Tibial nerve (tissue), 4 donors: Measurements from ENCODE around the gene C19orf12. TPM values are rescaled to one million over a fixed set of nuclear protein-coding genes. Genes with fewer than 3 reads are reported as not detected.

Experiments used
- DNase-seq, 2 donors: peaks; one replicate each; pipeline ENCODE4 v3.0.0-alpha.2; 2019; ENCODE audit warnings: low spot score in 2 of 2
- H3K27ac ChIP-seq, 4 donors: fragments of 200-600 bp; sonication (generic) in 3 of 4; one replicate each; pipeline ENCODE4 v1.5.1; 2017 to 2019; ENCODE audit warnings: mild to moderate bottlenecking in 1 of 4
- H3K27me3 ChIP-seq, 2 donors: fragments of 200-600 bp; sonication (generic) in 1 of 2; one replicate each; pipeline versions ENCODE4 v1.5.1 to v1.6.0; 2017 to 2019
- H3K36me3 ChIP-seq, 3 donors: fragments of 200-600 bp; sonication (generic); one replicate each; pipeline ENCODE4 v1.5.1; 2018 to 2019
- H3K4me1 ChIP-seq, 4 donors: fragments of 200-600 bp; sonication (generic) in 3 of 4; one replicate each; pipeline ENCODE4 v1.5.1; 2017 to 2019
- H3K4me3 ChIP-seq, 4 donors: fragments of 200-600 bp; sonication (generic) in 3 of 4; one replicate each; pipeline ENCODE4 v1.5.1; 2017 to 2019; ENCODE audit warnings: mild to moderate bottlenecking in 1 of 4, moderate library complexity in 1 of 4
- H3K9me3 ChIP-seq, 4 donors: fragments of 200-600 bp; sonication (generic) in 3 of 4; one replicate each; pipeline ENCODE4 v1.5.1; 2017 to 2019
- CTCF ChIP-seq, 5 experiments: fragments of 200-600 bp in 3 of 5; fragments of 450-650 bp in 2 of 5; sonication (generic) in 3 of 5; IDR thresholded peaks; one replicate each; pipeline ENCODE4 v1.5.1; 2016 to 2019; ENCODE audit warnings: antibody characterized with exemption in 5 of 5, mild to moderate bottlenecking in 3 of 5, moderate library complexity in 2 of 5
- EP300 ChIP-seq, 2 donors: sonication (generic); formaldehyde crosslinking; IDR thresholded peaks; one replicate each; pipeline ENCODE4 v1.6.1; 2017; ENCODE audit warnings: antibody characterized with exemption in 2 of 2, mild to moderate bottlenecking in 1 of 2
- POLR2A ChIP-seq, 2 donors: fragments of 450-650 bp; IDR thresholded peaks; one replicate each; pipeline ENCODE4 v1.6.1; 2017; ENCODE audit warnings: antibody characterized with exemption in 2 of 2, mild to moderate bottlenecking in 2 of 2, moderate library complexity in 2 of 2
- WGBS, 2 donors: methylation state at CpG; one replicate each; pipeline ENCODE4 v1.1.5; 2018; 5-methylcytosine and 5-hydroxymethylcytosine counted together
- total RNA-seq, 4 donors: library from RNA; depleted of rRNA; stranded (reverse); fragments of >200 nt; gene quantifications; one replicate each; pipeline ENCODE4 v1.1.0, GENCODE V29; 2016

C19orf12 gene
- total RNA-seq, 4 donors from 2014 or later, result 52.5 to 71.6 (median 56.7) TPM

GRCh38 chr19:29724102-29724641 lies 9.1 kb upstream of the C19orf12 start:
- peaks cover 0 to 23% (median 12%) of the 10 kb centered on the region in 4 donors for H3K4me1 ChIP-seq
- H3K27ac ChIP-seq, result peak overlapping the region in 2 of 4 donors; percentile 54 to 66
- no peaks in the 10 kb centered on the region for H3K9me3 ChIP-seq
- no peak for TF ChIP-seq POLR2A (IDR thresholded peaks at IDR 0.05)
- TF ChIP-seq CTCF (IDR thresholded peaks at IDR 0.05), result peak in 1 of 5 experiments; percentile 2
- H3K36me3 ChIP-seq, result no peaks in the 10 kb centered on the region
- peak overlapping the region in 3 of 4 donors; percentile 22 to 43 (median 42) for H3K4me3 ChIP-seq
- peaks cover 0 to 38% of the 10 kb centered on the region in 2 donors for H3K27me3 ChIP-seq
- WGBS, 2 donors, result 2 to 3% methylated on average over 24 to 39 of the region's 39 CpGs
- no peak for DNase-seq

GRCh38 chr19:29717051-29717450 lies 2.0 kb upstream of the C19orf12 start:
- no peaks in the 10 kb centered on the region for H3K36me3 ChIP-seq
- no peak for TF ChIP-seq POLR2A (IDR thresholded peaks at IDR 0.05)
- TF ChIP-seq CTCF (IDR thresholded peaks at IDR 0.05), result no peak
- TF ChIP-seq EP300 (IDR thresholded peaks at IDR 0.05), result no peak

GRCh38 chr19:29715701-29716581 lies 880 bp upstream of the C19orf12 start:
- Histone ChIP-seq H3K27ac (peak overlapping the region; percentile 94 to 99 (median 96)), H3K36me3 (no peaks in the 10 kb centered on the region), H3K9me3 (no peaks in the 10 kb centered on the region), H3K4me1 (peaks cover 0 to 47% (median 25%) of the 10 kb centered on the region in 4 donors), H3K4me3 (peak overlapping the region; percentile 88 to 99 (median 99)), H3K27me3 (no peaks in the 10 kb centered on the region)
- DNase-seq, result no peak
- no peak for TF ChIP-seq EP300 (IDR thresholded peaks at IDR 0.05)
- TF ChIP-seq POLR2A (IDR thresholded peaks at IDR 0.05), result no peak
- WGBS, 2 donors, result 19 to 26% methylated on average over 13 of the region's 13 CpGs

More at GRCh38 chr19:29717051-29717450, 2.0 kb upstream of the C19orf12 start:
- 79 to 81% methylated on average over 16 of the region's 16 CpGs for WGBS, 2 donors
- Histone ChIP-seq H3K4me3 (no peak overlapping the region), H3K4me1 (peaks cover 0 to 48% (median 23%) of the 10 kb centered on the region in 4 donors), H3K27me3 (no peaks in the 10 kb centered on the region), H3K27ac (peak overlapping the region in 3 of 4 donors; percentile 95 to 99 (median 97)), H3K9me3 (no peaks in the 10 kb centered on the region)
- DNase-seq, result no peak

- no peaks in the 10 kb centered on the region for H3K27me3 ChIP-seq
- 28 to 33% methylated on average over 11 to 15 of the region's 15 CpGs for WGBS, 2 donors
- H3K36me3 ChIP-seq, result no peaks in the 10 kb centered on the region
- H3K27ac ChIP-seq, result peak overlapping the region; percentile 94 to 99 (median 96)
- peaks cover 0 to 60% (median 25%) of the 10 kb centered on the region in 4 donors for H3K4me1 ChIP-seq
- TF ChIP-seq EP300 (IDR thresholded peaks at IDR 0.05), result no peak
- no peak for TF ChIP-seq POLR2A (IDR thresholded peaks at IDR 0.05)
- TF ChIP-seq CTCF (IDR thresholded peaks at IDR 0.05), result no peak
- peak overlapping the region; percentile 88 to 99 (median 99) for H3K4me3 ChIP-seq
- H3K9me3 ChIP-seq, result no peaks in the 10 kb centered on the region
- no peak for DNase-seq
Observed at GRCh38 chr19:29714371-29714952, 599 bp downstream of the C19orf12 start.

- H3K27ac ChIP-seq, result peak overlapping the region in 3 of 4 donors; percentile 95 to 99 (median 97)
- no peak overlapping the region for H3K4me3 ChIP-seq
- WGBS, 2 donors, result 68 to 74% methylated on average over 9 of the region's 9 CpGs
- no peak for DNase-seq
- TF ChIP-seq CTCF (IDR thresholded peaks at IDR 0.05) (no peak), EP300 (IDR thresholded peaks at IDR 0.05) (no peak), POLR2A (IDR thresholded peaks at IDR 0.05) (no peak)
- H3K27me3 ChIP-seq, result no peaks in the 10 kb centered on the region
- peaks cover 0 to 4% (median 0%) of the 10 kb centered on the region in 3 donors for H3K36me3 ChIP-seq
- peaks cover 0 to 76% (median 33%) of the 10 kb centered on the region in 4 donors for H3K4me1 ChIP-seq
- no peaks in the 10 kb centered on the region for H3K9me3 ChIP-seq
Observed at GRCh38 chr19:29712744-29713516, 2.1 kb downstream of the C19orf12 start.
